K562 (cell line): ENCODE data around the gene NDUFAF8.

ENCODE experiments used
- CEBPG ChIP-seq, 3 experiments: fragments of 200-800 bp in 1 of 3; sonication (Bioruptor generic) in 1 of 3; sonication (generic) in 1 of 3; formaldehyde crosslinking in 1 of 3; IDR thresholded peaks in 2 of 3; conservative IDR thresholded peaks in 1 of 3; 2 replicates each; pipeline versions ENCODE4 v1.6.1 to v1.8.0; 2016 to 2022; ENCODE audit warnings: missing compliant biosample characterization in 2 of 3, missing genetic modification characterization in 2 of 3, mild to moderate bottlenecking in 1 of 3, missing genetic modification reagents in 1 of 3
- CTCF ChIP-seq, 3 experiments: IDR thresholded peaks in 2 of 3; conservative IDR thresholded peaks in 1 of 3; 2 replicates each; pipeline ENCODE4 v1.5.1; 2011 to 2012; ENCODE audit warnings: low read length in 3 of 3, mild to moderate bottlenecking in 3 of 3, control low read depth in 2 of 3, improper control_type of control experiment in 1 of 3, inconsistent platforms in 1 of 3, low read depth in 1 of 3, mixed read lengths in 1 of 3, moderate library complexity in 1 of 3; ENCODE audit not compliant: insufficient read depth in 2 of 3
- E2F1 ChIP-seq: sonication (generic); formaldehyde crosslinking; IDR thresholded peaks from 2 replicates; pipeline ENCODE4 v1.8.1; 2023; ENCODE audit warnings: mild to moderate bottlenecking, missing genetic modification reagents, moderate library complexity
- HNRNPLL ChIP-seq: fragments of 200-400 bp; formaldehyde crosslinking; IDR thresholded peaks from 2 replicates; pipeline ENCODE4 v1.6.1; 2017; ENCODE audit warnings: low read length, low read depth, mild to moderate bottlenecking; ENCODE audit not compliant: poor library complexity, severe bottlenecking
- MNT ChIP-seq, 2 experiments: fragments of 450-650 bp; conservative IDR thresholded peaks; 2 replicates each; pipeline ENCODE4 v1.6.1; 2017; ENCODE audit warnings: mild to moderate bottlenecking in 2 of 2, moderate library complexity in 2 of 2
- MXI1 ChIP-seq: IDR thresholded peaks from 2 replicates; pipeline ENCODE4 v1.6.1; 2011; ENCODE audit warnings: low read depth, mild to moderate bottlenecking, improper control_type of control experiment, low read length
- PTBP1 ChIP-seq: fragments of 200-400 bp; formaldehyde crosslinking; IDR thresholded peaks from 2 replicates; pipeline ENCODE4 v1.6.1; 2017; ENCODE audit warnings: low read depth, low read length
- RBFOX2 ChIP-seq: fragments of 200-400 bp; formaldehyde crosslinking; IDR thresholded peaks from 2 replicates; pipeline ENCODE4 v1.6.1; 2017; ENCODE audit warnings: low read depth, mild to moderate bottlenecking, low read length, moderate library complexity
- SMARCB1 ChIP-seq: IDR thresholded peaks from 2 replicates; pipeline ENCODE4 v1.6.1; 2011; ENCODE audit warnings: improper control_type of control experiment, low read depth; ENCODE audit not compliant: insufficient read length
- TF ChIP-seq, protein P1 (sequence below): fragments of 450-650 bp; conservative IDR thresholded peaks from 2 replicates; pipeline ENCODE4 v1.6.1; 2016; ENCODE audit warnings: missing genetic modification characterization, low read depth, mild to moderate bottlenecking, missing compliant biosample characterization, moderate library complexity

DNA sequence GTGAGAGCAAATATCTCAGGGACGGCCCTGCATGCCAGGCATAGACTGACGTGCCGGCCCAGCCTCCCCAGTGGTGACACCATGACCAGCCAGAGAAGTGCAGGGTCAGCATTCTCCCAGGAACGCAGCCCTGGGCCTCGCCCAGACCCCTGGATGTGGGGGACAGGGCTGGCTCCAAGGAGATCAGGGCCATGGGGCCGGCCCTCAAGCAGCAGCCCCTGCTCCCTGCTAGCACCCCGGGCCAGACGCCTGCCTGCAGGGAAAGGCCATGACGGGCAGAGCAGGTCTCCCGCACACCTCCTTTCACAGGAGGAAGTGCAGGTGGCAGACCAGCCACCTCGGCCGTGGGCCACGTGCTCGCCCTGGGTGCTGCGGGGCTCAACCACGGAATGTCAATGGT is 9.5 kb downstream of the NDUFAF8 start:
- no peak for TF ChIP-seq MNT (conservative IDR thresholded peaks at IDR 0.05)
- TF ChIP-seq SMARCB1 = no peak
- no peak for TF ChIP-seq RBFOX2
- TF ChIP-seq PTBP1 = no peak
- TF ChIP-seq, protein P1, sequence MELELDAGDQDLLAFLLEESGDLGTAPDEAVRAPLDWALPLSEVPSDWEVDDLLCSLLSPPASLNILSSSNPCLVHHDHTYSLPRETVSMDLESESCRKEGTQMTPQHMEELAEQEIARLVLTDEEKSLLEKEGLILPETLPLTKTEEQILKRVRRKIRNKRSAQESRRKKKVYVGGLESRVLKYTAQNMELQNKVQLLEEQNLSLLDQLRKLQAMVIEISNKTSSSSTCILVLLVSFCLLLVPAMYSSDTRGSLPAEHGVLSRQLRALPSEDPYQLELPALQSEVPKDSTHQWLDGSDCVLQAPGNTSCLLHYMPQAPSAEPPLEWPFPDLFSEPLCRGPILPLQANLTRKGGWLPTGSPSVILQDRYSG = no peak
- TF ChIP-seq MXI1 = no peak
- no peak for TF ChIP-seq CEBPG (CRISPR knock-in tag; IDR thresholded peaks at IDR 0.05)
- TF ChIP-seq CEBPG (tag; conservative IDR thresholded peaks at IDR 0.05 in 1 of 2, IDR thresholded peaks at IDR 0.05 in 1 of 2) = no peak
- no peak for TF ChIP-seq CTCF (IDR thresholded peaks at IDR 0.05 in 2 of 3, conservative IDR thresholded peaks at IDR 0.05 in 1 of 3; ENCODE audit: insufficient read depth in 2 of 3, low read depth in 1 of 3, low read length in 3 of 3)
- no peak for TF ChIP-seq E2F1 (CRISPR knock-in tag)
- no peak for TF ChIP-seq HNRNPLL
